Skin epidermis (tissue), 12 donors: ENCODE measurements around the gene FOXS1.
"Not testable (repeated sequence)": the region's sequence is repeated elsewhere in the genome, so short reads cannot be mapped to it uniquely, and the experiment has no call there.

Experiments used
- H3K27ac ChIP-seq, 21 experiments: fragments of 200-600 bp; sonication (generic) in 11 of 21; one replicate each; pipeline ENCODE4 v1.5.0; 2020; ENCODE audit warnings: mild to moderate bottlenecking in 3 of 21, inconsistent platforms in 2 of 21, moderate library complexity in 2 of 21
- H3K4me3 ChIP-seq, 7 experiments: fragments of 200-600 bp; sonication (generic) in 2 of 7; one replicate each; pipeline ENCODE4 v1.5.0; 2020; ENCODE audit warnings: inconsistent platforms in 2 of 7, mild to moderate bottlenecking in 2 of 7, moderate library complexity in 1 of 7

Gene FOXS1

DNA sequence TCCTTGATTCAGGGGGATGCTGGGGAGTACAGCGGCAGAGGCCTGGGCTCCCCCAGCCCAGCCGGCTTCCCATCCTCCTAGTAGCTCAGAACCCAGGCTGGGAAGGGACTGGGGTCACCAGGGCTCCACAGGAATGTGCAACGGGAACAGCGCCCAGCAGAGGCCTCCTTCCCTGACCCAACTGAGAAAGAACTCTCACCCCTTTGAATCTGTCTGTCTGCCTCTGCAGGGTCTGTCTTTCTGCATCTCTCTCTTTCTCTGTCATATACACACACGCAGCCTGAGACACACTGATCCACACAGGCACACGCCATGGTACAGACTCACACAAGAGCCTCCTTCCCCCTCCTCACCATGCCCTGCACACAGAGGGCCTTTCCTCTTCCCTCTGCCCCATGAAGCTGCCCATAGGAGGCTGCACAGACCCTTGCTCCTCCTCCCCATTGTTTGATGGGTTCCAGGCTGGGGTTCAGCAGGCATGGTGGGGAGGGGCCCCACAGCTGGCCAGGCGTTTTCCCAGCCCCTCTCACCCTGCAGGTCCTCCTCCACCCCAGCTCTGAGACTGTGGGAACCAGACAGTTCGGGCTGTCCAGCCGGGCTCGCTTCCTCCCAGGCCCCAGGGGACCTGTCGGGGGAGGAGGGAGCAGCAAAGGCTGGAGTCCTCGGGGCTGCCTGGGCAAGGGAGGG lies 2.8 kb downstream of the FOXS1 start:
- peak overlapping the region in 5 of 21 experiments; percentile 14 to 53 (median 29) for H3K27ac ChIP-seq
- no peak overlapping the region for H3K4me3 ChIP-seq

DNA sequence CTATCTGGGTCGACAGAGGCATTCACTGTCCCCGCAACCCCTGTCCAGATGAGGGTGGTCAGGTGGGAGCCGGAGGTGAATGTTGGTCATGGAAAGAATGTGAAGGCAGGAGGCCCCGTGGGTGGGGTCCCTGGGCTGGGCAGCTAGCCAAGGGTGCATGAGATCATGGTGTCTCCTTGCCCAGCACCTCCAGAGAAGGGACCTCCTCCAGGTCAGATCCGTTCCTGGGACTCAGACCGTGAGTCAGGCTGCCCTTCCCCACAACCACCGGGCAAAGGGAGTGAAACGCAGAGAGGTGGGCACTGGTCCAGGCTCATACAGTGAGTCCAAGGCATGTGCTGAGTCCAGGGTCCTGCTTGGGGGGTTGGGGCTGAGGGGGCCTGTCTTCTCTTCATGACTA lies 3.5 kb downstream of the FOXS1 start:
- Histone ChIP-seq H3K27ac (peak overlapping the region in 4 of 21 experiments; percentile 21 to 42 (median 34)), H3K4me3 (no peak overlapping the region)

DNA sequence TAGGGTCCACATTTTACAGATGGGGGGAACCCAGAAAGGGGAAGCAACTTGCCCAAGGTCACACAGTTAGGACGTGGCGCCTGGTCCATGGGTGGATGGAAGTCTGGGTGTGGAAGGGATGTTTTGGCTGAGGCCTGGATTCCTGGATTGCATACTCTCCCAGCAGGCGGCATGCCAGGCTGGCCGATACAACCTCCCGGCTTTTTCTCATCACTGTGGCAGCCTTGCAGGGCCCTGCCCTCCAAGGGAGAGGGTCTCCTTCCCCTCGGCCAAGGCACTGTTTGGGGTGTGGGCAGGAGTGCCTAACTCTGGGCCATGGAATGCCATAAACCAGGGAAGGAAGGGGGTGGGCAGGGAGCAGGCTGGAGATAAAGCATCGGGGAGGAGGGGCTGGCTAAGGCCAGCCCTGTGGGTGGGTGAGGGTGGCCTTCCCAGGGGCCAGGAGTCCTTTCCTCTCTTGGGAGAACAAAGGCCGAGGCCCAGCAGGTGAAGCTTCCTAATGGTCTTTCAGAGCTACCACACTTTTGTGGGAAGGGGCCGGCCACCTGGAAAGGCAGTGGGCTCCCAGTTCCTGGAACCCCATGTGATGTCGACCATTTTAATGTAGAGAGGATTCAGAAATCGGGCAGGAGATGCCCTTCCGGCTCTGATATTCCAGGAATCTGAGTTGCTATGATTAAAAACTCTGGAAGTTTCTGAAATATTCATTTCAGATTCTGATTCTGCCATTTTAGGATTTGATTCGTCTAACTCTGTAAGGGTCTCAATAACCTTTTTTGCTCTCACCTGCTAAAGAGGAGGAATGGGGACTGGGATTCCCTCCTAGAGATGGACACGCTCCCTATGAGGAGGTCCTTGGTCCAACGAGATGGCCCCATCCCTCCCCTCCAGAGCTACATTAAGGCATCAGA lies 4.2 kb downstream of the FOXS1 start:
- no peak overlapping the region for H3K4me3 ChIP-seq
- no peak overlapping the region for H3K27ac ChIP-seq

DNA sequence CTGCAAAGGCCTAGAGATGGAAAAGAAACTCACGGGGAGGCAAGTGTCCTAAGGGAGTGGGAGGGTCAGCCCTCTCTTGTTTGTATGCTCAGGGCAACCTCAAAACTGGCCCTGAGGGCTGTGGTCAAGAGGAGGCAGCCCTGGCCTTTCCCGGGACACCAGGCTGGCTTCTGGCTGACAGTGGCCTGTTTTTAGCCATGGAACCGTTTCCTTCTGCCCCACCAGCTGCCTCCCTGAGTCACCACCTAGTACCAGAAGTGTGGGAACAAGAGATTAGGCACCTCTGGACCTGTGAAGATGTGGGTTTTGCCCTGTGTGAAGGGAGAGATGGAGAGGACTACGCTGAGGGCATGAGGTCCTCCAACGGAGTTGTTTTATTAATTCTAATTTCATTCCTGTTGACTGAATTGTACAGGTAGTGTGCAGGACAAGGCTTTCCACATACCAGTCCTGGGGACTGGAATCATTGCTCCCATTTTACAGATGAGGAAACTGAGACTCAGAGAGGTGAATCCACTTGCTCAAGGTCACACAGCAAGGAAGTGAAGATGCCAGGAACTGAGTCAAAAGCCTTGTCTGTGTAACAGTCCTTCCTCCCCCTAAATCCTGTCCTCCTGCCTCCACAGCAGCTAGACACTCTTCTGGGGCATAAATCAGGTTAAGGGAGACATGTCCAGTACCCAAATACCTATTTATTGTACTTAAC lies 5.5 kb downstream of the FOXS1 start:
- H3K4me3 ChIP-seq: no peak overlapping the region
- no peak overlapping the region for H3K27ac ChIP-seq

DNA sequence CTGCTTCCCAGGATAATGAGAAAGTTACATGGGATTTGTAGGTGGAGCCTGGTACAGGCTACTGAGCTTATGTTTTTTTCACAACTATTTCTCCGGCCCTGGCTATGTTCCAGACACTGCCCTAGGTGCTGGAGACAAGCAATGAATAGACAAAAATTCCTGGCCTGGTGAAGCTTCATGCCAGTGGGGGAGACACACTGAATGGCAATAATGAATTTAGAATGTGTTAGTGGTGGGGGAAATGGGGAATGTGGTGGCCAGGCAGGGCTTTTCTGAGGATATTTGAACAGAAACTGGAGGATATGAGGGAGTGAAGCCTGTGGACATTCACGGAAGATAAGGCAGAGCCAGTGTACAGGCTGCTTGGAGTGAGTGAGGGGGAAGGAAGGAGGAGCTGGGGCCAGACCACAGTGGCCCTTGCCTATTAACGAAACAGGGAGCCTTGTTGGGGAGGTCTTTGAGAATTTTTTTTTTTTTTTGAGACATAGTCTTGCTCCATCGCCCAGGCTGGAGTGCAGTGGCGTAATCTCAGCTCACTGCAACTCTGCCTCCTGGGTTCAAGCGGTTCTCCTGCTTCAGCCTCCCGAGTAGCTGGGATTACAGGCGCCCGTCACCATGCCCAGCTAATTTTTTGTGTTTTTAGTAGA lies 6.6 kb downstream of the FOXS1 start:
- Histone ChIP-seq H3K27ac (no peak overlapping the region), H3K4me3 (no peak overlapping the region)

DNA sequence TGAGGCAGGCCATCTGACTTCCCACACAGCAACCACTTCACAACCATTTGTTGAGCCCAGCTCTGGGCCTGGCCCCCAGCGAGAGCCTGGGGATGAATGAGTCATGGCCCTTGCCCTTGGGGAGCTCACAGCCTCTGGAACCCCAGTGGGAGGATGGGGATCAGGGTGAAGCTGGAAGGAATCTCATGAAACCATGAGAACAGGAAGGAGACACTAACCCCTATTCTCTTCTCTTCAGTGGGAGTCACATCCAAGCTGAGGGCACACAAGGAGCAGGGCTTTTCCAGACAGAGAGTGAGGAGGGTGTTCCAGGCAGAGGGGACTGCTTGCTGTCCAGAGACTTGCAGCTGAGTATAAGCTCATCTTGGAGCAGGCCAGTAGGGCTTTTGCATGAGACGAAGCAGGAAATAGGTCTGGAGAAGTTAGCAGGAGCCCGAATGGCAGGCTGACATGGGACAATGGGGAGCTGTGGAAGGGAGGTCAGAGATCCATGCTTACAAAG lies 7.5 kb downstream of the FOXS1 start:
- no peak overlapping the region for H3K4me3 ChIP-seq
- H3K27ac ChIP-seq: peak overlapping the region in 1 of 21 experiments; percentile 2

DNA sequence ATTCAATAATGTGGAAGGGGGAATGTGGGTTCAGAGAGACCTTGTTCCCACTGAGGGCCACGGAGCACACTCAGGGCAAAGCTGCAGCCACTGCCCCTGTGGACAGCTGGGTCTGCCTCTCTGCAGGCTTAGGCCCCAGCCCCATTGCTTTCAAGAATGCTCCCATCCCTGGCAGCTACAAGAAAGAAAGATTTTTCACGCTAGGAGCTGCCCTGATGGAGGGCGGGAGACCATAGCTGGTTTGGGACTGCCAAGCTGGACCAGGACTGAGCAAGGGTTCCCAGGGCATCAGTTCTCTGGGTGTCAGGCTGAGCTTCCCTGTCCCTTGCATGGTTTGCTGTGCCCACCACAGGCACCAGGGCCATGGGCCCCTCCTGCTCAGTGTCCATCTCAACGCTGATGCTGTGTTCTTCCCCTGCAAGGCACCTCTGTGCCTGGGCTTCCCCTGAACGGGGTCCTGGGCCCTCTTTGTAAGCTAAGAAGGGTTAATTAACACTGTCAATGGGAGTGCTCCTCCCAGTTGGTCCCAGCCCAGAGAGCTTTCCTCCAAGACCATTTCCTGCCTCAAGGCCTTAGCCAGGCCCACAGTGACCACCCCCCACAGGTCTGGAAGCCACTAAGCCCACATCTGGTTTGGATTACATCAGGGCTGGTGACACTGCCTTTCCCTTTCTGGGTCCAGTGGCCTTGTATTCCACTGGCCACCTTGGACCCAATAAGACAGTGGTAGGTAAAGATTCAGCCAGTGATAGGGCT lies 8.4 kb downstream of the FOXS1 start:
- H3K4me3 ChIP-seq: no peak overlapping the region
- H3K27ac ChIP-seq: peak overlapping the region in 3 of 21 experiments; percentile 2 to 17 (median 5)

DNA sequence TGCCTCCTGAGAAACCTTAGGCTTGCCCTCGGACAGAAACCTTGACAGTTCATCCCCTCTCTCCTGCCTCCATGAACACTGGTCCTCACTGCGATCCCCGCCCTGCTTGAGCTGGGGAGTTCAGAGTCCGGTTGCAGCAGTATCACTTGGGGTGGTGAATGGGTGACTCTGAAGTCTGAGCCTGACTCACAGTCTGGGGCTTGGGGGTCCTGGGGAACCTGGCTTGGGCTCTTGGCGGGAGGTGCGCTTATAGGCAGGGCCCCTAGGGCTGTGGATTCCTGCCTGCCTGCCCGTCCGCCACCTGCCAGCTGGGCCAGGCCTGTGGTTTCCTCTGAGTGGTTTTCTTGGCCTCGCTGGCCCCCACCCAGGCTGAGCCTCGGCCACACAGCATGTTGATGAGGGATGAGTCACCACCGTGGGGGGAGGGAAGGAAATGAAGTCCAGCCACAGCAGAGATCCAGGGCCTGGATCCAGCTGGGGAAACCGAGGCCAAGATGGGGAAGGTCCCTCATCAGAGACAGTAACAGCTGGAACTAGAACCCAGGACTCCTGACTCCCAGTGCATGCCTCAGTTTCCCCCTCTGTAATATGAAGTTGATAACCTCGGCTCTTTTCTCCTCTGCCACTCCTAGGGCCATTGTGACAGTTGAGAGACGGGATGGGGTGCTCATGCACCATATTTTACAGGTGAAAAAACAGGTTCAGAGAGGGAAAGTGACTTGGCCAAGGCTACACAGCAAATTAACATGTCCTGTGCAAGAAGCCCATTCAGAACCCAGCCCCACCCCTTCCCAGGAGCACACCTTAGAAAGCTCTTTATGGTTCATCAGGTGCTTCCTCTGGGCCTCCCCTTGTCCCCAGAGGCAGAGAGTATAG lies 9.2 kb downstream of the FOXS1 start:
- no peak overlapping the region for H3K4me3 ChIP-seq
- H3K27ac ChIP-seq: no peak overlapping the region

DNA sequence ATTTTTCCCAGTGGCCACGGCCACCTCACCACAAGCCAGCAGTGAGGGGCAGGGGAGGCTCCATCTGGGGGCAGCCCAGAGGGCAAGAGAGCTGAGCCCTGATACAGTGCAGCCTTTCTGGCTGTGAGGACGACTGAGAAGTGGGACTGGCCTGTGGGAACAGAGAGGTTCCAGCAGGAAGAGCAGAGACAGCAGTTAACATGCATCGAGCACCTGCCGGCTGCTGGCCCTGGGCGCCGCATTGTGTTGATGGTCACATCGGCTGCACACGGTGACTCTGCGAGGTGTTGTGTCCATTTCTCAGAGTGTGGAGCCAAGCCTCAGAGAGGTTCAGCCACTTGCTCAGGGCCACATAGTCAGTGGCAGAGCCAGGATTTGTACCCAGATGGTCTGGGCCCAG lies 9.8 kb downstream of the FOXS1 start:
- H3K4me3 ChIP-seq: no peak overlapping the region

DNA sequence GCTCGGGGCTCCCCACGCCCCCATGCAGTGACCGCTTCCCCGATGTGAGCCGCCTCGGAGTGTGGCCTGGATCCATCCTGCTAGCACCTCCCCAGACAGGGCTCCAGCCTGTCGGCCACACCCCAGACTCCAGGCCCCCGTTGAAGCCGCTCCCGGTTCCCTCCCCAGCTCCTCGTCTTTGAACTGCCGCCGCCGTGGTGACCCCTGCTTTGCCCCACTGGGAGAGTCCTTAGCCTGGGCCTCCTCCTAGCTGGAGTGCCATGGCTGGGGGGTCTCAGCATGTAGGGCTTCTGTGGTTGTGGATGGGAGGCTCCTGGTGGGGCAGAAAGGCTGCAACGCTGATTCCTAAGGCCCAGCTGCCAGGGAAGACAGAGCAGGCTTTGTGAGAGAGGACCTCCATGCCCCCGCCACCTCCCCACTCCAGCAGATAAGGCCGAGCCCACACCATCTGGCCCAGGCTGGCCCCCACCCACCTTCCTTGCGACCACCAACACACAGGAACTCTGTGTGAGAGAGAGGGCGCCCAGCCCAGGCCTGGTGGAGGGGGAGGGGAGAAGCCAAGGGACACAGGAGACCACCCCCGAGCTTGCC lies 11.4 kb downstream of the FOXS1 start:
- Histone ChIP-seq H3K4me3 (no peak overlapping the region), H3K27ac (no peak overlapping the region)

More for the DNA sequence above, 9.8 kb downstream of the FOXS1 start:
- no peak overlapping the region for H3K27ac ChIP-seq

DNA sequence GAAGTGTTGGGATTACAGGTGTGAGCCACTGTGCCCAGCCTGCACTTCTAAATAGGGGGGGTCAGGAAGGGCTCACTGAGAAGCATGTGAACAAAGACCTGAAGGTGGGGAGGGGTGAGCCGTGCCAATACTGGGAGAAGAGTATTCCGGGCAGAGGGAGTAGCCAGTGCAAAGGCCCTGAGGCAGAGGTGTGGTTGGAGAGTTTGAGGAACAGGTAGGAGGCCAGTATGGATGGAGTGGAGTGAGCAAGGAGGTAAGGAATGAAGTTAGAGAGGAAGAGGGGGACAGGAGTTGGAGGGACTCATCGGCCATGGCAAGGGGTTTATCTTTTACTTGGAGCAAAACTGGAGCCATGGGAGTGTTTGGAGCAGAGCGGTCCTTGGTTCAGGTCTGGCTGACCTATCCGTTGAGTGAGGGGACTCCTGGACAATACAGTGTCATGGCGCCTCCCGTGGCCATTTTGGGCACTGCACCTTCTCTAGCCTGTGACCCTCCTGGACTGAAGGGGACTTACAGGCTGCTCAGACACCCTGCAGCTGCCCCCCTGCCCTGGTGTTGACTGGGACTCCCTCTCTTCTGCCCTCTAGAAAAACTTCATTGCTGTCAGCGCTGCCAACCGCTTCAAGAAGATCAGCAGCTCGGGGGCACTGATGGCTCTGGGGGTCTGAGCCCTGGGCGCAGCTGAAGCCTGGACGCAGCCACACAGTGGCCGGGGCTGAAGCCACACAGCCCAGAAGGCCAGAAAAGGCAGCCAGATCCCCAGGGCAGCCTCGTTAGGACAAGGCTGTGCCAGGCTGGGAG lies 12.1 kb downstream of the FOXS1 start:
- H3K27ac ChIP-seq: no peak overlapping the region

DNA sequence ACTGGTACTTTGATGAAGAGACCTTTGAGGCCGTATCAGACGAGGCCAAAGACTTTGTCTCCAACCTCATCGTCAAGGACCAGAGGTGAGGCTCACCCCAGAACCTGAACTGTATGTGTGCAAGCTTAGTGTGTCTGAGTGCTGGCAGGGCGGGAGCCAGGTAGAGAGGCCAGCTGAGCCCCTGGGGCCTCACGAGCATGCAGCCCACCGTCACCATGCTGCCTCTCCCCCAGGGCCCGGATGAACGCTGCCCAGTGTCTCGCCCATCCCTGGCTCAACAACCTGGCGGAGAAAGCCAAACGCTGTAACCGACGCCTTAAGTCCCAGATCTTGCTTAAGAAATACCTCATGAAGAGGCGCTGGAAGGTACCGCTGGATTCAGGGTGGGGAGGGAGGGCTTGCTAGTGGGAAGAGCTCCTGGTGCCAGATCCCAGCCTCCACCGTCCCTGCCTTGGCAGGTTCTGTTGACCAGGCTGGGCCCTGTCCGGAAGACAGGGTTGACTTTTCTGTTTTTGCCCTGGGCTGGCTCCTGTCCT lies 13.6 kb downstream of the FOXS1 start:
- H3K4me3 ChIP-seq: no peak overlapping the region

More for the DNA sequence above, 12.1 kb downstream of the FOXS1 start:
- no peak overlapping the region for H3K4me3 ChIP-seq

DNA sequence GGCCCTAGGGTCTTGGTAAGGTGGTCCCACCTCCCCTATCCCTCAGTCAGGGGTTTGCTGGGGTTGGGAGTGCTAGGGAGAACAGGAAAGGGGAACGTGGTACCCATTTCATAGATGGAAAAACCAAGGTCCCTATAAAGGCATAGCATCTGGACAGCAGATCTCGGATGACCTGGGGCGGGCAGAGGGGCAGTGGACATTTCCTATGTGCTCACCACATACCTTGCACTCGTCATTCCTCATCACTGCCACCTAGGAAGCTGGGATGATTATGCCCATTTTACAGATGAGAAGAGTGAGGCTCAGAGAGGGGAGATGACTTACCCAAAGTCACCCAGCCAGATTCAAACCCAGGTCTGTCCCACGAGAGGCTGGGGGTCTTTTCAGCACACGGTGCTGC lies 14.2 kb downstream of the FOXS1 start:
- H3K27ac ChIP-seq: no peak overlapping the region
- no peak overlapping the region for H3K4me3 ChIP-seq

More for the DNA sequence above, 13.6 kb downstream of the FOXS1 start:
- H3K27ac ChIP-seq: no peak overlapping the region

DNA sequence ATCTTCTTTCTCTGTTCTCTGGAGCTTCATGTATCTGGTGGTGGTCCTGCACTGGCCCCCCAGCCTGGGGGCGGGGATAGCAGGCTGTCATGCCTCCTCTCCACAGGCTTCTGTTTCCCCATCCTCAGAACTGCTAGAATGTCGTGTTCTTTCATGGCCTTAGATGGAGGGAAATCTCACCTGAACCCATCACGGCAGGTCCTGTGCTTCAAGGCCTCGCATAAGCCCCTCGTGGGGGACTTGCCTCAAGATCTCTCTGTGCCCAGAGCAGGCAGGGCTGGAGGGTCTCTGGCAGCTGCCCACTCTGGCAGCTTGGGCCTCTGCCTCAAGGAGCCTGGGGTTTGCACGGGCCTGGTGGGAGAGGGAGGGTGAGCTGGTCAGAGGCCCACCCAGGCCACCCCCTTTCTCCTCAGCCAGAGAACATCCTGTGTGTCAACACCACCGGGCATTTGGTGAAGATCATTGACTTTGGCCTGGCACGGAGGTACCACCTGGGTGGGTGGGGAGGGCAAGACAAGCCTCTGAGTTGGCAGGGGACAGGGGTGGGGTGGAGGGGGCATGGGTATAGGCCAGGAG lies 14.9 kb downstream of the FOXS1 start:
- H3K4me3 ChIP-seq: no peak overlapping the region
- H3K27ac ChIP-seq: no peak overlapping the region

DNA sequence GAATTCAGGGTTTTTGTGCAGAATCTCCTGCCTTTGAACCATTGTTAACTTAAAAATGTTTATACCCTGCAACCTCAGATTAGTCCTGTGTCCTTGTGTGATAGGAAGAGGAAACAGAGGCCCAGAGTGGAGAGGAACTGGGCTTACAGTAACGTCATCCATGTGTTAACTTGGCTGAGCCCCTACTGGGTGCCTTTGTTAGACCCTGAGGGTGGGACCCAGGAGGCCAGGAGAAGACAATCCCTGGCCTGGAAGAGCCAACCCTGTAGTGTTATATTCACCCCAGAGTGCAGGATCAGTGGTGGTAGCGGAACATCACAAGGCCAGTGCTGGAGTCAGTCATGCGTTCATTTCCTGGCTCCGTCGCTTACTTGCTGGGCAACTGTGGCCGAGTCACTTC lies 15.7 kb downstream of the FOXS1 start:
- no peak overlapping the region for H3K4me3 ChIP-seq

DNA sequence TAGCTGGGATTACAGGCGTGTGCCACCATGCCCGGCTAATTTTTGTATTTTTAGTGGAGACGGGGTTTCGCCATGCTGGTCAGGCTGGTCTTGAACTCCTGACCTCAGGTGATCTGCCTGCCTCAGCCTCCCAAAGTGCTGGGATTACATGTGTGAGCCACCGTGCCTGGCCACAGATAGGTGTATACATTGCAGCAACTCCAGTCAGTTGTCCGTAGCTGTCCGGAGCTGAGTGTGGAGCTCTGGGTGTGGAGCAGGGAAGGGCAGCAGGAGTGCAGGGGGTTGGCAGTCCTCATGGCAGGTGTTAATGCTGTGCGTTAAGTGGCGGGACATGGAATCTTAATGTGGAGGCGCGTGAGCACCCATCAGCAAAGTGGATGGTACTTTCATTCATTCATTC lies 17.4 kb downstream of the FOXS1 start:
- not testable (repeated sequence) for H3K27ac ChIP-seq, H3K4me3 ChIP-seq

More for the DNA sequence above, 15.7 kb downstream of the FOXS1 start:
- no peak overlapping the region for H3K27ac ChIP-seq
